ELR (cell line): ENCODE measurements around the gene MASP2.

ENCODE experiments used
- DNase-seq: peaks from one replicate; pipeline ENCODE4 v3.0.0-alpha.2; 2015; ENCODE audit warnings: low read depth

Gene MASP2

GRCh38 chr1:10989095-10989494, 57.9 kb downstream of the MASP2 start:
- no peak for DNase-seq

GRCh38 chr1:10987840-10988417, 59.1 kb downstream of the MASP2 start:
- DNase-seq = no peak

GRCh38 chr1:10986525-10986890, 60.5 kb downstream of the MASP2 start:
- no peak for DNase-seq

- DNase-seq = no peak
Measured at GRCh38 chr1:10980841-10981727, 66.0 kb downstream of the MASP2 start.

GRCh38 chr1:10980094-10980577, 66.9 kb downstream of the MASP2 start:
- DNase-seq = peak; percentile 60

- no peak for DNase-seq
Measured at GRCh38 chr1:10979483-10979920, 67.5 kb downstream of the MASP2 start.

GRCh38 chr1:10978719-10979118, 68.3 kb downstream of the MASP2 start:
- DNase-seq = no peak
